ENCODE data around the gene PRKD2.
A peak's percentile ranks its signal among the peaks of the same experiment; 100 is the strongest.

The PRKD2 gene

DNA sequence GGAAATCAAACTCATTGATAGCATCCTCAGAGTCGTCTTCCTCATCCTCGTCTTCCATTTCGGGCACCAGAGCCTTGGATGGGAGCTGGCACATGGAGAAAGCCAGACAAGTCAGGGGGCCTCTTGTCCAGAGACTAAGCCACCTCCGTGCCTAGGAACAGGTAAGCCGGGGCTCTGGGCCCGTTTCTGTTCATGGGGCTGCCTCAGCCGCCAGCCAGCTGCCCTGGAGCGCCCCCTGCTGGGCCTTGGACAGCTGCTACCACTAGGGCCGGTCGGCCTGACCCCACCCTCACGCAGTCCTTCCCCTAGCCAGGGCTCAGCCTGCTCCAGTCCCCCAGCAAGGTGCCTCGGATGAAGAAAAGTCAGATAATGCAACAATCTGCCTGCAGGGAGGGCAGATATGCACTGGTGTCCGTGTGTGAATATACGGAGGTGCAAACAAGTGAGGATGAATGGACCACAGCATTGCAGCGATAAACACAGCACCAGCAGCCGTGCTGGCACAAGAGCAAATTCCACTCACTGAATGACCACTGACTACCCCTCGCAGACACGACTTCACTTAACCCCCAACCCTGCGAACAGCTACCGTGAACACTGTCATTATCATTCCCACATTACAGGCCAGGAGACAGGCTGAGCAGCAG, 11.9 kb upstream of the PRKD2 start:
- no peak overlapping the region for H3K4me3 ChIP-seq
- DNase-seq (ENCODE audit: low spot score), result no peak
- TF ChIP-seq, protein P1, sequence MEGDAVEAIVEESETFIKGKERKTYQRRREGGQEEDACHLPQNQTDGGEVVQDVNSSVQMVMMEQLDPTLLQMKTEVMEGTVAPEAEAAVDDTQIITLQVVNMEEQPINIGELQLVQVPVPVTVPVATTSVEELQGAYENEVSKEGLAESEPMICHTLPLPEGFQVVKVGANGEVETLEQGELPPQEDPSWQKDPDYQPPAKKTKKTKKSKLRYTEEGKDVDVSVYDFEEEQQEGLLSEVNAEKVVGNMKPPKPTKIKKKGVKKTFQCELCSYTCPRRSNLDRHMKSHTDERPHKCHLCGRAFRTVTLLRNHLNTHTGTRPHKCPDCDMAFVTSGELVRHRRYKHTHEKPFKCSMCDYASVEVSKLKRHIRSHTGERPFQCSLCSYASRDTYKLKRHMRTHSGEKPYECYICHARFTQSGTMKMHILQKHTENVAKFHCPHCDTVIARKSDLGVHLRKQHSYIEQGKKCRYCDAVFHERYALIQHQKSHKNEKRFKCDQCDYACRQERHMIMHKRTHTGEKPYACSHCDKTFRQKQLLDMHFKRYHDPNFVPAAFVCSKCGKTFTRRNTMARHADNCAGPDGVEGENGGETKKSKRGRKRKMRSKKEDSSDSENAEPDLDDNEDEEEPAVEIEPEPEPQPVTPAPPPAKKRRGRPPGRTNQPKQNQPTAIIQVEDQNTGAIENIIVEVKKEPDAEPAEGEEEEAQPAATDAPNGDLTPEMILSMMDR (IDR thresholded peaks at IDR 0.05), result peak; percentile 85
- peak overlapping the region in 1 of 2 donors; percentile 42 for H3K27ac ChIP-seq

DNA sequence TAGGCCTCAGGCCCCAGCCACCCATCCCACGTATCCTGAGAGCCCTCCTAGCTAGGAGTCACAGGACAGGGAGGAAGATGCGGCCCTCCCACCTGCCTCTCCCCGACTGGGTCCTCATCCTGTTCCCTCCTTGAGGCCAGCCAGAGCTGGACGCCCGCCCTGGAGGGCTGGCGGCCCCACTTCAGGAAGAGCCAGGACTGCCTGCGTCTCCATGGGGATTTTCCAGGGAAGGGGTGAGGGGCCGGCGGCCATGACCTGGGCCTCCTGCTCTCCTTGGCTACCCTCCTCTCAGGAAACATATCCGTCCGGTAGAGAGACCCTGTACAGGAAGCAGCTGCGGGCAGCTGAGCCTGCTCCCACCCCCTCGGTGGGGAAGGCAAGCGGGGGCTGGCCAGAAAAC, 11.3 kb upstream of the PRKD2 start:
- no peak for DNase-seq (ENCODE audit: low spot score)
- Histone ChIP-seq H3K27ac (peak overlapping the region in 1 of 2 donors; percentile 42), H3K4me3 (no peak overlapping the region)
- TF ChIP-seq, protein P1 (IDR thresholded peaks at IDR 0.05), result no peak

DNA sequence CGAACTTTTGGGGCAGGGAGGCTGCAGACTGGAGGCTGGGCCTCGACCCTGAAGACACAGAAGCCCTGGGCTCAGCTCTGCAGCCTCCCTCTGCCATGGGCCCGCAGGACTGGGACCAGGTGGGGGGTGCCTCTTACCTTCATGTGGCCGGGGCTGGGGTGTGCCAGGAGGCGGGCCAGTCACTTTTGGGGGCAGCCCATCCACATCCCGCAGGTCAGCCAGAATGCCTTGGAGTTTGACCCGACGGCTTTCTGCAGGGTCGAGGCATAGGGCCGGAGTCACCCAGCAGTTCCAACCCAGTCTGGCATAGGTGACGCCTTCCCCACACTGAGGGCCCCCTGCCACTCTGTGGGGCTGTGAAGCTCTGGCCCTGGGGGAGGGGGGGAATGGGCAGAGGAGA, 10.8 kb upstream of the PRKD2 start:
- TF ChIP-seq, protein P1 (IDR thresholded peaks at IDR 0.05), result no peak
- no peak for DNase-seq (ENCODE audit: low spot score)
- H3K27ac ChIP-seq, result peak overlapping the region in 1 of 2 donors; percentile 42
- H3K4me3 ChIP-seq, result no peak overlapping the region

DNA sequence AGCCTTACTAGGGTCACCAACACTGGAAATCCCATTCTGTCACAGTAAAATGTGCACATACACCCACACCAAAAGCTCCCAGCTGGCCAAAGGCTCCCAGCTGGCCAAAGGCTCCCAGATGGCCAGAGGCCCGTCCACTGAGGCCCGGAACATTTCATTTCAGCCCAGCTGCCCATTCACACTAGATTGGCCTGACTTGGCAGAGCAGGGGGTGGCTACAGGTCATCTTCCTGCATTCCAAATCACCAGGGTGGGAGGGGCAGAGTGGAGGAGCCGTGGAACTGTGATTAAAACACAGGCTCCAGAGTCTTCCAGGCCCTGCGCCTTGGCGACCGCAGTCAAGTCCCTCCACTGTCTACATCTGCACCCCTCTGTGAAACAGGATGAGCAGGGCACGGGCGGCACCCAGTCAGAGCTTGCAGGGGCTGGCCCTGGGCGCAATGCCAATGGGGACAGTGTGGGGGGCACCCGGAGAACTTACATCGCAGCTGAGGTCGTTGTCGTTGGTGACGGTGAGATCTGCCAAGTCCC, 10.1 kb upstream of the PRKD2 start:
- TF ChIP-seq, protein P1 (IDR thresholded peaks at IDR 0.05), result no peak
- no peak for DNase-seq (ENCODE audit: low spot score)
- no peak overlapping the region for H3K4me3 ChIP-seq
- H3K27ac ChIP-seq, result no peak overlapping the region

DNA sequence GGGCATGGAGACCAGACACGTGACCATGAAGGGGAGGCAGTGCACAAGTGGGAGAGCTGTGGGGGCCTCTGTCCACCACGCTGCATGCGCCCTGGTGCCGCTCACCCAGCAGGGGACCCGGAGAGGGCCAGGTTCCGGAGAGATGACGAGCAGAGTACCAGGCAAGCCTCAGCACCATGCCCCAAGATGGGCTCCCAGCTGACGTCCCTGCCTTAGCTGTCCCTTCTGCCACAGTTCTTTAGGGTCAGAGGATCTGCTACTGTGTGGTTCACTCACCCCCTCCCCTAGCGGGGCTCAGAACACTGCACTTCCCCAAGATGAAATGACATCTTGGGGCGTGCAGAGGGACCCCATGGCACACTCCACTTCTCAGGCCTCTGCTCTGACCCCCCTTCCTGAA, 9.6 kb upstream of the PRKD2 start:
- Histone ChIP-seq H3K4me3 (no peak overlapping the region), H3K27ac (no peak overlapping the region)
- DNase-seq (ENCODE audit: low spot score), result no peak
- TF ChIP-seq, protein P1 (IDR thresholded peaks at IDR 0.05), result no peak

DNA sequence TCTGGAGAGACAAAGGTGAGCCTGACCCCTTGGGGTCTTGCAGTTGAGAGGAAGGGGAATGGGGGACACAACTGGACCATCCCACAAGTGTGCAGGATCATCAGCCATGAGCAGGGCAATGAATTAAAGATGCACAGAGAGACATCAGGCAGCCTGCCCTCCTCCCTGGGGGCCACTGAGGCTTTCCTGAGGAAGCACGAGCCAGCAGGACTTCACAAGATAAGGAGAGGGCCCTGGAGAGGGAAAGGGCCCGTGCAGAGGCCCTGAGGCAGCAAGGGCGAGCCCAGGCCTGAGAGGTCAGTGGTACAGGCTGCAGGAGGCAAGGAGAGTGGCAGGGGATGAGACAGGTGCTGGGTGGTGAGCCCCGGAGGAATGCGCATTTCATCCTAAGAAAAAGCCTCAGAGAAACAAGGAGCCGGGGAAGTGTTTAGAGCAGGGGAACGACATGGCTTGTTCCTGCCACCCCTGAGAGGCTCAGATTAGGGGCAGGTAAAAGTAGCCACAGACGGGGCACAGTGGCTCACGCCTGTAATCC, 9.0 kb upstream of the PRKD2 start:
- no peak for DNase-seq (ENCODE audit: low spot score)
- Histone ChIP-seq H3K27ac (no peak overlapping the region), H3K4me3 (no peak overlapping the region)
- TF ChIP-seq, protein P1 (IDR thresholded peaks at IDR 0.05), result no peak
